Smooth muscle cell (in vitro differentiated cells): Measurements from ENCODE around the gene FAM210A. TPM values are rescaled to one million over a fixed set of nuclear protein-coding genes. Genes with fewer than 3 reads are reported as not detected.

Experiments
- DNase-seq: peaks from one replicate; lab custom pipeline; 2025; ENCODE audit not compliant: unreplicated experiment; lab: John Stamatoyannopoulos, UW
- H2AFZ ChIP-seq: fragments of 200-600 bp; sonication (generic); 2 replicates; pipeline ENCODE4 v1.6.0; 2016; ENCODE audit warnings: antibody characterized with exemption, low read depth, mild to moderate bottlenecking
- H3F3A ChIP-seq: fragments of 200-600 bp; sonication (generic); 2 replicates; pipeline ENCODE4 v1.6.0; 2017; ENCODE audit warnings: antibody characterized with exemption, low read depth
- H3K27ac ChIP-seq: fragments of 200-600 bp; sonication (generic); 2 replicates; pipeline ENCODE4 v1.5.1; 2016; ENCODE audit warnings: low read depth, mild to moderate bottlenecking
- H3K27me3 ChIP-seq: fragments of 200-600 bp; sonication (generic); 2 replicates; pipeline ENCODE4 v1.6.1; 2016; ENCODE audit warnings: low read depth, mild to moderate bottlenecking
- H3K36me3 ChIP-seq: fragments of 200-600 bp; sonication (generic); 2 replicates; pipeline ENCODE4 v1.5.1; 2016; ENCODE audit warnings: low read depth
- H3K4me1 ChIP-seq: fragments of 200-600 bp; sonication (generic); 2 replicates; pipeline ENCODE4 v1.5.1; 2016; ENCODE audit warnings: low read depth
- H3K4me2 ChIP-seq: fragments of 200-600 bp; sonication (generic); 2 replicates; pipeline ENCODE4 v1.6.0; 2016; ENCODE audit warnings: mild to moderate bottlenecking
- H3K4me3 ChIP-seq: fragments of 200-600 bp; sonication (generic); 2 replicates; pipeline ENCODE4 v1.5.1; 2016; ENCODE audit warnings: mild to moderate bottlenecking
- H3K79me2 ChIP-seq: fragments of 200-600 bp; sonication (generic); 2 replicates; pipeline ENCODE4 v1.6.0; 2016; ENCODE audit warnings: low read depth, mild to moderate bottlenecking
- H3K9ac ChIP-seq: fragments of 200-600 bp; sonication (generic); 2 replicates; pipeline ENCODE4 v1.6.0; 2016; ENCODE audit warnings: low read depth
- H3K9me3 ChIP-seq: fragments of 200-600 bp; sonication (generic); replicated peaks from 2 replicates; pipeline ENCODE4 v1.5.1; 2016; ENCODE audit warnings: low read depth
- H4K20me1 ChIP-seq: fragments of 200-600 bp; sonication (generic); 2 replicates; pipeline ENCODE4 v1.6.0; 2016; ENCODE audit warnings: low read depth
- WGBS: methylation state at CpG from one replicate; pipeline ENCODE4 v1.1.7; 2016; ENCODE audit warnings: low lambda C conversion rate; 5-methylcytosine and 5-hydroxymethylcytosine counted together
- polyA plus RNA-seq: library from polyadenylated mRNA; unstranded; fragments of >200 nt; fragmentation: Nextera tagmentation; extraction: Ambion mirVana; gene quantifications from 2 replicates; pipeline ENCODE4 v1.2.1, GENCODE V29; 2016
- total RNA-seq: library from RNA; depleted of rRNA; stranded (reverse); fragments of >200 nt; gene quantifications from 2 replicates; pipeline ENCODE4 v1.2.3, GENCODE V29; 2014
- TF ChIP-seq, protein P1 (sequence below): fragments of 200-600 bp; sonication (generic); IDR thresholded peaks from 2 replicates; pipeline ENCODE4 v1.5.1; 2017; ENCODE audit warnings: borderline replicate concordance, mild to moderate bottlenecking, antibody characterized with exemption; ENCODE audit not compliant: insufficient read depth, poor library complexity, severe bottlenecking

FAM210A gene
- total and polyA plus RNA-seq, 2 experiments from 2014 or later, result 16.0 to 16.6 TPM

DNA sequence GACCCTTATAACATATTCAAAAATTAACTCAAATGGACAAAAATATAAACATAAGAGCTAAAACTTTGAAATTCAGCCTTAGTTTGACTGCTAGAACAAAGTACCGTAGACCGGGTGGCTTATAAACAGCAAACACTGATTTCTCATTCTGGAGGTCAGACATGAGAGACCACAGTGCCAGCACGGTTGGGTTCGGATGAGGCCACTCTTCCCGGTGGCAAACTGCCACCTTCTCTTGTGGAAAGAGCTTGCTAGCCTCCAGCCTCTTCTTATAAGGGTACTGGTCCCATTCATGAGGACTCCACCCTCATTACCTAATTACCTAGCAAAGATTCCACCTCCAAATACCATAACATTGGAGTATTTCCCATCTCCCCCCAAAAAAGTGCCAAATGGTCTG is 91.3 kb downstream of the FAM210A start:
- H3K9ac ChIP-seq, result no peak overlapping the region
- H3K4me1 ChIP-seq, result no peaks in the 10 kb centered on the region
- H3K27ac ChIP-seq, result no peak overlapping the region
- no peak for DNase-seq
- H3K36me3 ChIP-seq, result no peaks in the 10 kb centered on the region
- no peaks in the 10 kb centered on the region for H3K9me3 ChIP-seq
- H3K4me3 ChIP-seq, result no peak overlapping the region
- no peaks in the 10 kb centered on the region for H3F3A ChIP-seq
- WGBS, result 98% methylated on average over 5 of the region's 5 CpGs
- peaks cover 47% of the 10 kb centered on the region for H4K20me1 ChIP-seq
- H3K27me3 ChIP-seq, result no peaks in the 10 kb centered on the region
- H2AFZ ChIP-seq, result no peak overlapping the region
- no peak overlapping the region for H3K4me2 ChIP-seq
- H3K79me2 ChIP-seq, result no peaks in the 10 kb centered on the region
- TF ChIP-seq, protein P1, sequence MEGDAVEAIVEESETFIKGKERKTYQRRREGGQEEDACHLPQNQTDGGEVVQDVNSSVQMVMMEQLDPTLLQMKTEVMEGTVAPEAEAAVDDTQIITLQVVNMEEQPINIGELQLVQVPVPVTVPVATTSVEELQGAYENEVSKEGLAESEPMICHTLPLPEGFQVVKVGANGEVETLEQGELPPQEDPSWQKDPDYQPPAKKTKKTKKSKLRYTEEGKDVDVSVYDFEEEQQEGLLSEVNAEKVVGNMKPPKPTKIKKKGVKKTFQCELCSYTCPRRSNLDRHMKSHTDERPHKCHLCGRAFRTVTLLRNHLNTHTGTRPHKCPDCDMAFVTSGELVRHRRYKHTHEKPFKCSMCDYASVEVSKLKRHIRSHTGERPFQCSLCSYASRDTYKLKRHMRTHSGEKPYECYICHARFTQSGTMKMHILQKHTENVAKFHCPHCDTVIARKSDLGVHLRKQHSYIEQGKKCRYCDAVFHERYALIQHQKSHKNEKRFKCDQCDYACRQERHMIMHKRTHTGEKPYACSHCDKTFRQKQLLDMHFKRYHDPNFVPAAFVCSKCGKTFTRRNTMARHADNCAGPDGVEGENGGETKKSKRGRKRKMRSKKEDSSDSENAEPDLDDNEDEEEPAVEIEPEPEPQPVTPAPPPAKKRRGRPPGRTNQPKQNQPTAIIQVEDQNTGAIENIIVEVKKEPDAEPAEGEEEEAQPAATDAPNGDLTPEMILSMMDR, result no peak

- H3K36me3 ChIP-seq, result no peaks in the 10 kb centered on the region
- no peak for DNase-seq
- no peak overlapping the region for H3K9ac ChIP-seq
- no peak overlapping the region for H3K4me2 ChIP-seq
- H3K27me3 ChIP-seq, result no peaks in the 10 kb centered on the region
- no peak overlapping the region for H2AFZ ChIP-seq
- TF ChIP-seq, protein P1, result no peak
- no peaks in the 10 kb centered on the region for H3K4me1 ChIP-seq
- no peaks in the 10 kb centered on the region for H3K79me2 ChIP-seq
- WGBS, result 97% methylated on average over 5 of the region's 5 CpGs
- H3K4me3 ChIP-seq, result no peak overlapping the region
- no peaks in the 10 kb centered on the region for H3F3A ChIP-seq
- H3K27ac ChIP-seq, result no peak overlapping the region
- H3K9me3 ChIP-seq, result no peaks in the 10 kb centered on the region
- H4K20me1 ChIP-seq, result peaks cover 43% of the 10 kb centered on the region
Observed at GRCh38 chr18:13633700-13634099, 92.7 kb downstream of the FAM210A start.

DNA sequence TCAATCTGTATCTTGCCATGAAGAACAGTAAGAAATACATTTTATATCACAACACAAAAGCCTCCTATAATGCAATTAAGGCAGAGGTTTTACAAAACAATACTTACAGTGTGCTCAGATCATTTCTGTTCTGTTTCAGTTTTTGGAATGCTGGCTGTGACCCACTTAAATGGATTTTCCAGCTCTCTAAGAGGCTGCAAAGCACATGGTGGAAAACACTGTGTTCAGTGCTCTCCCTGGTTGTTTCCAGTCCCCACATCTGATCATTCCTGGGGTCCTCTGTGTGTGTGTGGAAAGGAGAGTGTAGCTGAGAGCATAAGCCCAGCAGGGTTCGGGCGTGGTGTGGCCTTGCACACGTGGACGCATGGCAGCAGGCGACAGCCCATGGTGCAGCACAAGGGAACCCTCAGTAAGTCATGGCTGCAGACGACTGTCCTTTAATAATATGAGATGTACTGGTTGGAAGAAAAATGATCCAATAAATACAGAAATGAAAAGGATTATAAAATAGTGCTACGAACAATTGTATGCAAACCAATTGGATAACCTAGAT is 95.6 kb downstream of the FAM210A start:
- H2AFZ ChIP-seq, result no peak overlapping the region
- 94% methylated on average over 7 of the region's 7 CpGs for WGBS

More for the DNA sequence above, 95.6 kb downstream of the FAM210A start:
- TF ChIP-seq, protein P1, result no peak
- Histone ChIP-seq H3K27me3 (no peaks in the 10 kb centered on the region), H4K20me1 (peaks cover 56% of the 10 kb centered on the region), H3K4me3 (no peak overlapping the region), H3K4me2 (no peak overlapping the region), H3K36me3 (no peaks in the 10 kb centered on the region), H3K9ac (no peak overlapping the region), H3K27ac (no peak overlapping the region), H3K4me1 (no peaks in the 10 kb centered on the region), H3K9me3 (no peaks in the 10 kb centered on the region), H3K79me2 (no peaks in the 10 kb centered on the region), H3F3A (no peaks in the 10 kb centered on the region)
- no peak for DNase-seq
